Adrenal gland (tissue), 5 donors: ENCODE measurements around the gene OR10A6.

Experiments used
- POLR2A ChIP-seq, 2 donors: fragments of 450-650 bp; IDR thresholded peaks; one replicate each; pipeline ENCODE4 v1.6.1; 2017; ENCODE audit warnings: antibody characterized with exemption in 2 of 2, mild to moderate bottlenecking in 2 of 2, moderate library complexity in 1 of 2
- TF ChIP-seq, protein P1 (sequence below), 6 experiments: fragments of 450-650 bp in 4 of 6; fragments of 200-600 bp in 2 of 6; sonication (generic) in 1 of 6; IDR thresholded peaks; 1 replicate in 5 of 6; 2 replicates in 1 of 6; pipeline versions ENCODE4 v1.5.1 to v1.8.0; 2016 to 2021; ENCODE audit warnings: antibody characterized with exemption in 6 of 6, mild to moderate bottlenecking in 2 of 6, moderate library complexity in 1 of 6
- donor health status: DM: no; HTN: no; CAD: no.

DNA sequence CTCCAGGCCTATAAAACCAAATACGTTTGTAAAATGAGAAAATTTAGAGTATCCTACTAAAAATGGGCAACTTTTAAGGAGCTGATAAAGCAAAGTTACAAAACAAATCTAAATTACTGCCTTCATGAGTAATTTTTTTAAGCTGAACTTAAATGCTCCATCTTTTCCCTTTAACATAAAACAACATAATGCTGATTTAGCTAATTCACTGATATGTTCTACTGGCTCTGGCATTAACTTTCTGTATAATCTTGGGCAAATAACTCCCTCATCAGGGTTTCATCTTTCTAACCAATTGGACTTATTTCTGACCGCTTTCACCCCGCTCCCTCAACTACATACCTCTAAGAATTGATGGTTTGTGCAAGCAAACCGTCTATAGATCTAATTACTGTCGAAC lies 10.1 kb upstream of the OR10A6 start:
- TF ChIP-seq, protein P1, sequence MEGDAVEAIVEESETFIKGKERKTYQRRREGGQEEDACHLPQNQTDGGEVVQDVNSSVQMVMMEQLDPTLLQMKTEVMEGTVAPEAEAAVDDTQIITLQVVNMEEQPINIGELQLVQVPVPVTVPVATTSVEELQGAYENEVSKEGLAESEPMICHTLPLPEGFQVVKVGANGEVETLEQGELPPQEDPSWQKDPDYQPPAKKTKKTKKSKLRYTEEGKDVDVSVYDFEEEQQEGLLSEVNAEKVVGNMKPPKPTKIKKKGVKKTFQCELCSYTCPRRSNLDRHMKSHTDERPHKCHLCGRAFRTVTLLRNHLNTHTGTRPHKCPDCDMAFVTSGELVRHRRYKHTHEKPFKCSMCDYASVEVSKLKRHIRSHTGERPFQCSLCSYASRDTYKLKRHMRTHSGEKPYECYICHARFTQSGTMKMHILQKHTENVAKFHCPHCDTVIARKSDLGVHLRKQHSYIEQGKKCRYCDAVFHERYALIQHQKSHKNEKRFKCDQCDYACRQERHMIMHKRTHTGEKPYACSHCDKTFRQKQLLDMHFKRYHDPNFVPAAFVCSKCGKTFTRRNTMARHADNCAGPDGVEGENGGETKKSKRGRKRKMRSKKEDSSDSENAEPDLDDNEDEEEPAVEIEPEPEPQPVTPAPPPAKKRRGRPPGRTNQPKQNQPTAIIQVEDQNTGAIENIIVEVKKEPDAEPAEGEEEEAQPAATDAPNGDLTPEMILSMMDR (IDR thresholded peaks at IDR 0.05): no peak
- no peak for TF ChIP-seq POLR2A (IDR thresholded peaks at IDR 0.05)
